ENCODE data around the gene SNX12. TPM values are rescaled to one million over a fixed set of nuclear protein-coding genes. Genes with fewer than 3 reads are reported as not detected.

Gene SNX12
- polyA plus RNA-seq (ENCODE audit: insufficient read depth in 1 of 5, insufficient read length in 5 of 5, low replicate concordance in 1 of 5): 10 to 100 TPM; 51.5 to 61.7 (median 53.8) TPM
- long read RNA-seq, donor 1, transcript SNX12-202 (4 exons, 2,376 nt): major isoform, 17 of 17 reads
- long read RNA-seq, donor 1, partial matches to known transcripts: 0 of 17 reads
- long read RNA-seq, donor 1, other reads (novel, unspliced or antisense): 0 of 17 reads
- long read RNA-seq, donor 2, transcript SNX12-202 (4 exons, 2,376 nt): major isoform, 7 of 7 reads
- long read RNA-seq, donor 2, partial matches to known transcripts: 0 of 7 reads
- long read RNA-seq, donor 2, other reads (novel, unspliced or antisense): 0 of 7 reads
- long read RNA-seq, donor 3, transcript SNX12-202 (4 exons, 2,376 nt): major isoform, 6 of 27 reads
- long read RNA-seq, donor 3, partial matches to known transcripts: 21 of 27 reads
- long read RNA-seq, donor 3, other reads (novel, unspliced or antisense): 0 of 27 reads
- long read RNA-seq, donor 4, transcript SNX12-202 (4 exons, 2,376 nt): major isoform, 6 of 6 reads
- long read RNA-seq, donor 4, partial matches to known transcripts: 0 of 6 reads
- long read RNA-seq, donor 4, other reads (novel, unspliced or antisense): 0 of 6 reads
- long read RNA-seq, donor 5, transcript SNX12-202 (4 exons, 2,376 nt): major isoform, 11 of 52 reads
- long read RNA-seq, donor 5, partial matches to known transcripts: 41 of 52 reads
- long read RNA-seq, donor 5, other reads (novel, unspliced or antisense): 0 of 52 reads
- long read RNA-seq, donor 6, transcript SNX12-202 (4 exons, 2,376 nt): major isoform, 22 of 23 reads
- long read RNA-seq, donor 6, partial matches to known transcripts: 0 of 23 reads
- long read RNA-seq, donor 6, other reads (novel, unspliced or antisense): 0 of 23 reads
- long read RNA-seq, donor 7, transcript SNX12-202 (4 exons, 2,376 nt): major isoform, 10 of 10 reads
- long read RNA-seq, donor 7, partial matches to known transcripts: 0 of 10 reads
- long read RNA-seq, donor 7, other reads (novel, unspliced or antisense): 0 of 10 reads
- long read RNA-seq, donor 8, partial matches to known transcripts: 0 of 4 reads
- long read RNA-seq, donor 8, other reads (novel, unspliced or antisense): 0 of 4 reads

DNA sequence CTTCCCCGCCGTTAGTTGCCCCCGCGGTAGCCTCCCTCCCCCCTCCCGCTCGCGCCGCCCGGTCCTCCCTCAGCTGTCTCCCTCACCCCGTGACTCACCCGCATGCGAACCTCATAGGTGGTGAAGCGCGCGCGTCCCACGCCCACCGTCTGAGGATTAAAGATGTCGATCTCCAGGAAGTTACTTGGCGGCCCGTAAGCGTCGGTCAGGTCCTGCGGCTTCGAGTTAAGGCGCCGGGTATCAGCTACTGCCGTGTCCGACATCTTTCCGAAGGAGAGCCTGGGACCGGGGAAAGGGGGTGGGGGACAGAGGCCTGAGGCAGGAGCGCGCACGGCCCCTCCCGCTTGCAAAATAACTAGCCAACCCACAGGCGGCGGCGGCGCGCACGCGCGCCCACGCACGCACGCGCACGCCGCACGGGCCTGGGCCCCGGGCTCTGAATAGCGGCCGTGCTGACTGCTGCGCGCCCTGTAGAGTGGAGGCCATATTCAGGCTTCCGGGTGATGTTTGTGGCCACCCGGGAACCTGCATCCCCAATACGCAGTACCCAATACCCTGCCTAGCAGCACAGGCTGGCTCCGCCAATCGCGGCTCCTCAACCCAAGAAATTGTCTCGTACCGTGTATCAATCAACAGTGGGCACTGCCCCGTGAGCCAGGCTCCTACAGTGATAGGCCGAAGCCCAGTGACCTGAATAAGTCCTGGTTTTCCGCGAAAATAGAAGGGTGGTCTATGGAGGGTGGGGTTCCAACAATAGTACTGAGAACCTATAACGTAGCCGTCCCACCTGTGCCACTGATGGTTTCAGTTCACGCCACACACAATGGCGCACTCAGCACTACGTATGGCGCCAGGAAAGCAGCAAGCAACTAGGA lies at the start of gene SNX12:
Gene SNX12 (minus strand): TSS at position 291 of the 875 bp plus-strand sequence. CDS start 28 bp downstream, at position 263.
- peak; percentile 88 to 92 for DNase-seq

GRCh38 chrX:71117358-71117757 lies 49.2 kb upstream of the SNX12 start:
- no peak for DNase-seq

DNA sequence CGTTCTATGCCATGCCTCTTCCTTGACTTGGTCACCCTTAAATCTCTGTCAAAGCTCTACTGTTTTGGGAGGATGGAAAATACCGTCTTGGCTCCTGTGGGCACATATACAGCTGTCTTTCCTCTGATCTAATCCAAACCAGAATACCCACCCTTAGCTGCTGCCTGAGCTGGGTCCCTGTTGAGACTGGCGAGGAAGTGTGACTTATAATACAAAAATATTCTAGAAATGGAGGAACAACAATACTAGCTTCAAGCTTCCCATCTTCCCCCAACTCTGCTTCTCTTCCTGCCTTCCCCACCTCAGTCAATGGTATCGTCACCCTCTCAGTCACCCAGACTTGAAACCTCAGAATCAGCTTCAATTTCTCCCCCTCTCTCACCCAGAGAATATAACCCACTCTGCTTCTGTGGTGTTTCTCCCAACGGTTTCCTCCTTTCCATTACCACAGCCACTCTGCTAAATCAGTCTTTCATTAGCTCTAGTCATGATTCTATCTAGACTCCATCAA lies 43.8 kb upstream of the SNX12 start:
- DNase-seq: no peak

GRCh38 chrX:71111141-71111843 lies 43.2 kb upstream of the SNX12 start, which contains the start of gene IL2RG:
TSS of gene IL2RG (minus strand) at chrX:71111577. CDS start at chrX:71111539, 38 bp downstream.
- no peak for DNase-seq

DNA sequence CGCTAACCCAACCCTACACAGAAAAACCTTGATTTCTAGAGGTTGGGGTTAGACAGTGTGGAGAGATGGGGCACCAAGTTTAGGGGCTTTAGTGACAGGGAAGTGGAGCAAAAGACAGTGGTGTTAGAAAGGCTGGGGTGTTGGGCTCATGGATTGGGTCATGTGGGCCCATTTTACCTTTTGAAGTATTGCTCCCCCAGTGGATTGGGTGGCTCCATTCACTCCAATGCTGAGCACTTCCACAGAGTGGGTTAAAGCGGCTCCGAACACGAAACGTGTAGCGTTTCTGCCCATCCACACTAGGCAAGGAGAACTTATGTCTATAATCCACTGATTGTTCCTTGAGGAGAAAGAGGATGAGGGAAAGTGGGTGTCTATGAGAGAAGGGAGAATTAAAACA lies 40.9 kb upstream of the SNX12 start:
- DNase-seq: no peak

- DNase-seq: no peak
Observed at GRCh38 chrX:71107762-71108360, 39.7 kb upstream of the SNX12 start.

GRCh38 chrX:71107245-71107644 lies 39.1 kb upstream of the SNX12 start:
- no peak for DNase-seq

GRCh38 chrX:71106427-71106826 lies 38.3 kb upstream of the SNX12 start, which contains the start of gene CXorf65:
TSS of gene CXorf65 (minus strand) at chrX:71106740. CDS start at chrX:71106556, 184 bp downstream.
- no peak for DNase-seq

DNA sequence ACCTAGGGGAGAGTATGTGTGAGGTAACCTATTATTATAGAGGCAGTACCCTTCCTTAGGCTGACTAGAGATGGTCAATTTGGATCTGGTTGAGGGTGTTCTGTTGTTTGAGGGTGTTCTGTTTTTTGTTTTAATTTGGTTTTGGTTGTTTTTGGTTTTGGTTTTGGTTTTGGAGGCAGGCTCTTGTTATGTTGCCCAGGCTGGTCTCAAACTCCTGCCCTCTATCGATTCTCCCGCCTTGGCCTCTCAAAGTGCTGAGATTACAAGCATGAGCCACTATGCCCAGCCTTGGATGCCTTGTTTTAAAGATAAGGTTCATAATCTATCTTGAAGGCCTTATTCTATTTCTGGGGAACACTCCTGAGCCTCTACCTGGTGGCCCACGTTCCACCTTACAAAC lies 37.5 kb upstream of the SNX12 start:
- DNase-seq: no peak

DNA sequence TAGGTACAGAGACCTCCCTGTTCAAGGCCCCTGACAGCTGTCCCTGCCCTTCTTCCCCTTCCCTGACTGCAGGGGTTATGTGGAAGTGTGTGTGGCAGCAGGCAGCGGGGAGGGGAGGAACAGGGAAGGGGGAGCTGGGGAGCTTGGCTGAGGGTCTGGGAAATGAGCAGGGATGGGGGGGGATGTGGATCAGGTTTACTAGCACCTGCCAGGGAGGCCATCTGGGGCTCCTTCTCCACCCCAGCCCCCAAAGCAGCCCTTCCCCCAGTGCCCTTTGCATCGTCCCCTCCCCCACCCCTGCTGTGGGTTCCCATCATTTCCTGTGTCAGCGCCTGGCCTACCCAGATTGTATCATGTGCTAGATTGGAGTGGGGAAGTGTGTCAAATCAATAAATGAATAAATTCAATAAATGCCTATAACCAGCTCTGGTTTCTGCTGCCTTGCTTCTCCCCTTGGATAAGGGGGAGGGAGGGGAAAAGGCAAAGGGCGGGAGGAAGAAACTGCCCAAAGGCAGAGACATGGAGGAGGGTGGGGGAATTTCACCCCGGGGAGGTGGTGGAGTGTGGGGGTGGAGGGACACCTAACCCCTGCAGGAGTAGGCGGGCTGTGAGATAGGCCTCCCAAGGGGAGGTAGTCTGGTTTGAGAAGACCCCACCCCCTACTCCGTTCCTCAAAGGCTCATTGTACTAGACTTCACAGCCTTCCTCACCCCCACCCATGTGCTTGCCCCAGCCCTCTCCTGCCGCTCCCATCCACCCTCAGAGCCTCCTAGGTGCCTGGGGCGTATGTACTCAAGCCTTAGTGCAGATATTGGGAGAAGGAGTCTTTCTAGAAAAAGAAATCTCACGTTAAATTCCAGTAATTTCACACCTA lies 35.2 kb upstream of the SNX12 start:
- DNase-seq: no peak

GRCh38 chrX:71102292-71102691 lies 34.2 kb upstream of the SNX12 start:
- no peak for DNase-seq

- DNase-seq: no peak
Observed at GRCh38 chrX:71100581-71101505, 32.7 kb upstream of the SNX12 start.

- DNase-seq: no peak
Observed at GRCh38 chrX:71099736-71100135, 31.6 kb upstream of the SNX12 start.

- no peak for DNase-seq
Observed at GRCh38 chrX:71098951-71099506, 30.9 kb upstream of the SNX12 start.

GRCh38 chrX:71098302-71098701 lies 30.2 kb upstream of the SNX12 start:
- no peak for DNase-seq

DNA sequence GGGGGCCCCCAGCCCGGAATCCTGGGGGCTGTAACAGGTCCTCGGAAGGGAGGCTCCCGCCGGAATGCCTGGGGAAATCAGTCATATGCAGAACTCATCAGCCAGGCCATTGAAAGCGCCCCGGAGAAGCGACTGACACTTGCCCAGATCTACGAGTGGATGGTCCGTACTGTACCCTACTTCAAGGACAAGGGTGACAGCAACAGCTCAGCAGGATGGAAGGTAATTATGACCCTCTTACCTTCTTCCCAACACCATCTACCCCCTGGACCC lies 28.6 kb upstream of the SNX12 start:
- DNase-seq: no peak
